GM12873 (cell line): Measurements from ENCODE around the gene ZFR.

Experiments
- TF ChIP-seq, protein P1 (sequence below): IDR thresholded peaks from 2 replicates; pipeline ENCODE4 v1.5.1; 2012; ENCODE audit warnings: low read depth, mild to moderate bottlenecking, moderate library complexity, low read length, control low read depth; ENCODE audit not compliant: insufficient read depth; ENCODE audit errors: missing control alignments

ZFR gene

DNA sequence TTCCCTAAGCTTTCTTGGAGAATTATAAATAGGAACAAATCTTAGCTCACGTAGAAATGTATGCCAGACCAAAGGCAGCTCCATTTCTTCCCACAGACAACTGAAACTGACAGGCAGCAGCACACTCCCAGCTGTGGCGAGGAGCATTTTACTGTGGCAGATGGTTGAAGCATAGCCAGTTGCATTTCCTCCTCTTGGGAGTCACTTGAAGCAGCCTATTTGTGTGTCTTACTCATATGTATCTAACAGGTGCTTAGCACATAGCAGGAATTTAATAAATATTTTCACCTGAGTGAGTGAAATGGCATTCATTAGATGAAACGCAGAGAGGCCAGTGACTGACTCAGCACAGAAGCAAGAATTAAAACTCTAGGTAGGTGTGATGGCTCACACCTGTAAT is 119.5 kb downstream of the ZFR start:
- TF ChIP-seq, protein P1, sequence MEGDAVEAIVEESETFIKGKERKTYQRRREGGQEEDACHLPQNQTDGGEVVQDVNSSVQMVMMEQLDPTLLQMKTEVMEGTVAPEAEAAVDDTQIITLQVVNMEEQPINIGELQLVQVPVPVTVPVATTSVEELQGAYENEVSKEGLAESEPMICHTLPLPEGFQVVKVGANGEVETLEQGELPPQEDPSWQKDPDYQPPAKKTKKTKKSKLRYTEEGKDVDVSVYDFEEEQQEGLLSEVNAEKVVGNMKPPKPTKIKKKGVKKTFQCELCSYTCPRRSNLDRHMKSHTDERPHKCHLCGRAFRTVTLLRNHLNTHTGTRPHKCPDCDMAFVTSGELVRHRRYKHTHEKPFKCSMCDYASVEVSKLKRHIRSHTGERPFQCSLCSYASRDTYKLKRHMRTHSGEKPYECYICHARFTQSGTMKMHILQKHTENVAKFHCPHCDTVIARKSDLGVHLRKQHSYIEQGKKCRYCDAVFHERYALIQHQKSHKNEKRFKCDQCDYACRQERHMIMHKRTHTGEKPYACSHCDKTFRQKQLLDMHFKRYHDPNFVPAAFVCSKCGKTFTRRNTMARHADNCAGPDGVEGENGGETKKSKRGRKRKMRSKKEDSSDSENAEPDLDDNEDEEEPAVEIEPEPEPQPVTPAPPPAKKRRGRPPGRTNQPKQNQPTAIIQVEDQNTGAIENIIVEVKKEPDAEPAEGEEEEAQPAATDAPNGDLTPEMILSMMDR, result no peak

DNA sequence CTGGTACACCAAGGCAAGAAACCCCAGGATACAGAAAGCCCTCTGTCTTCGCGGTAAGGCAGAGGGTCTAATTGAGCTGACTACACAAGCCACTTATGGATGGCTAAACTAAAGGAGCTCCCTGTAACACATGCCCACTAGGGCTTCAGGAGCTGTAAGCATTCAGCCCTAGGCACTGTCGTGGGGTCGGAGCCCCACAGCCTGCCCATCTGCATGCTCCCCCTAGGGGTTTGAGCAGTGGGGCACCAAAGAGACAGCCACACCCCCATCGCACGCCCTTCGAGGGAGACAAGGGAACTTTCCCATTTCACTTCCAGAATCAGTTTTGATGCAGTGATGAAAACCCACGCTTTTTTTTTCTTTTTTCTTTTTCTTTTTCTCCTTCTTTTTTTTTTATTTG is 120.8 kb downstream of the ZFR start:
- TF ChIP-seq, protein P1, result no peak

DNA sequence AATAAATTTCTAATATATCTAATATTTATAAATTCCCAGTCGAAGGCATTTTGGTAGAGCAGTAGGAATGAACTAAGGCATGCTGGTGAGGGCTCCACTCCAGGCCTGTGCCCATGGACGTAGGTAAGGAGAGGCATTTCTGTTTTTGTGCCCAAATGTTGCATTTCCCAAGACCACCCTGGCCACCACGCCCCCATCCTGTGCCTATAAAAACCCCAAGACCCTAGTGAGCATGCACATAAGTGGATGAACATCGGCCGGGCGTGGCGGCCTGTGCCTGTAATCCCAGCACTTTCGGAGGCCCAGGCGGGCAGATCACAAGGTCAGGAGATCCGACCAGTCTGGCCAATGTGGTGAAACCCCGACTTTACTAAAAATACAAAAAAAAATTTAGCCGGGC is 121.7 kb downstream of the ZFR start:
- TF ChIP-seq, protein P1, result no peak

DNA sequence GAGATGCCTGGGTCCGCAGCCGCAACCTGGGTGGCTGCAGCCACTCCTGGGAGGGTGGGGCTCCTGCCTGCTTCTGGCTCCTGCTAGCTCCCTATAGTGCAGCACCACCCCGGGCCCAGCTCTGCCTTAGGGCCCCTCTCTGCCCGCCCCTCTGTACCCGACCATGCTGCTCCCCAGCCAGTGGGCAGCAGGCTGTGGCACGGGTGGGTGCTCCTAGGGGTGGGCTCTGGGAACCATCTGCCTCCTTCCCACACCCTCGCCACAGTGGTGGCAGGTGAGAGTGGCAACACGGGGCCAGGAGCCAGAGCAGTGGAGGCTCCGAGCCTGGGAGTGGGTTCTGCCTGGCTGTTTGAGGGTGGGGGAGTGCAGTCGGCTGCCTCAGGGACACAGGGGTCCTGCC is 124.0 kb downstream of the ZFR start:
- TF ChIP-seq, protein P1, result no peak

DNA sequence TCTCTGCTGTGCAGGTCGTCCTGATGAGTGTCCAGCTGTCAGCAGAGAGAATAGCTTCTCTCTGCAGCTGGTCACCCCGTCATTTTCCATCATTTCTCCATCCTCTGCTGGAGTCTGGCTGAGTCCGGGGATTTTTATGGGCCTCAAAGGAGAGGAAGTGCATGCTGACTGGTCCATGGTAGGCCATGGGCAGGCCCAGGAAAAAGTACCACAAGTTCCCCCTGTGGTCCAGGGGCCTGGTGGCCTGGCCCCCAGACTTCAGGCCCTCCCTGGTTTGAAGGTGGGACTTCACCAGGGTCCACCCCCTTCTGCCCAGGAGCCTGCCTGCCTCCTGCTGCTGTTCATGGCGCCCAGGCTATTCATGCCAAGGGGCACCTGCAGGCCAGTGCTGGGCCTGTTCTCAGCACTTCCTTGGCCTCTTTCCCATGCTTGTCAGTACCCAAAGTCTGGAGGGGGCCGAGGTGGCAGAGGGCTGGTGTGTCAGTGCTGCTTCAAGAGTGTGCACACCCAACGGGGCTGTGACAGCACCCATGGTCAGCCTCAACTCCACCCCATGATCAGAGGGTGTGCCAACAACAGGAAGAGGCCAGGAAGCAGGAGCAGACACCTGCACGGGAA is 124.5 kb downstream of the ZFR start:
- TF ChIP-seq, protein P1, result no peak

DNA sequence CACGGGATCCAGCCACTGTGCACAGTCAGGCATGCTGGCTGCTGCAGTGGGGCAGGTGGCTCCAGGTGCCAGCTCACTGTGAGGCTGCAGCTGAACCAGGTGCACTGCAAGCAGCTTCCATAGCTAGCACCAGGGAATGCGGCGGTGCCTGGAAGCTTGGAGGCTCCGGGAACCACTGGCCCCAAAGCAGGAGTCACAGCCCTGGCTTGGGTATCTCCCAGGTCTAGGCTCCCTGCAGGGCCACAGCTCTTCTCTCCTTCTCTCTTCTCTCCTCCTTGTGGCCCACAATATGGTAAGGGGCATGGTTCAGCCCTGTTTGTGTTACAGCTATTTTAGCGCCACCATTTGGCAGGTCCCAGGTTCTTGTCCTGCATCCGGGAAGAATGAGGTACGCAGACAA is 125.1 kb downstream of the ZFR start:
- TF ChIP-seq, protein P1, result no peak

DNA sequence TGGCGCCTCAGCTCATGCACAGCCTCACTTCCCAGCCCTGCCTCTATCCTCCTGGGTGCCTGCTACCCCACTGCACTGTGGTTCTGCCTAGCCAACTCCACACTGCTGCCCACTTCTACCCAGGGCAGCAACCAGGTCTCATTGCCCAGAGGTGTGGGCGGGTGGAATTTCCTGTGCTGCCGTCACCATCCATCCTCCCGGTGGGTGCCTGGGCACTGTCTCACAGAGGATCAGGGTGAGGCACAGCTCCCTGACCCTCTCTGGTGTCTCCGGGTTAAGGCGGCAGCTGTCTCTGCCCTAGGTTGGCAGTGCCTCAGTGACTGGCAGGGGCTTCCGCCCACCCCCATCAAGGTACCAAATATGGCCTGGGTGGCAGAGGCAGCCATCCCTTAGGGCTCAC is 127.5 kb downstream of the ZFR start:
- TF ChIP-seq, protein P1, result no peak
